Breast epithelium (tissue), 4 donors: ENCODE results near the gene RALGAPA1. TPM values are rescaled to one million over a fixed set of nuclear protein-coding genes. Genes with fewer than 3 reads are reported as not detected.

Experiments
- DNase-seq, 2 donors: peaks; one replicate each; pipeline ENCODE4 v3.0.0-alpha.2; 2019; ENCODE audit warnings: low spot score in 2 of 2
- H3K27ac ChIP-seq, 2 donors: fragments of 200-600 bp; sonication (generic) in 1 of 2; one replicate each; pipeline ENCODE4 v1.5.1; 2016 to 2019; ENCODE audit warnings: mild to moderate bottlenecking in 1 of 2
- H3K27me3 ChIP-seq, 2 donors: fragments of 200-600 bp; sonication (generic) in 1 of 2; one replicate each; pipeline versions ENCODE4 v1.5.1 to v1.6.0; 2017 to 2019; ENCODE audit warnings: control low read depth in 1 of 2, mild to moderate bottlenecking in 1 of 2
- H3K36me3 ChIP-seq: fragments of 200-600 bp; one replicate; pipeline ENCODE4 v1.5.1; 2019
- H3K4me1 ChIP-seq, 2 donors: fragments of 200-600 bp; sonication (generic); one replicate each; pipeline ENCODE4 v1.5.1; 2016 to 2019; ENCODE audit warnings: control low read depth in 1 of 2
- H3K4me3 ChIP-seq, 3 donors: fragments of 200-600 bp; sonication (generic); 1 replicate in 2 of 3; 2 replicates in 1 of 3; pipeline ENCODE4 v1.5.1; 2016 to 2019; ENCODE audit warnings: mild to moderate bottlenecking in 3 of 3, moderate library complexity in 2 of 3
- H3K9me3 ChIP-seq, 2 donors: fragments of 200-600 bp; sonication (generic) in 1 of 2; one replicate each; pipeline ENCODE4 v1.5.1; 2016 to 2019; ENCODE audit warnings: control low read depth in 1 of 2
- CTCF ChIP-seq, 3 donors: fragments of 450-650 bp; IDR thresholded peaks; one replicate each; pipeline ENCODE4 v1.5.1; 2016 to 2017; ENCODE audit warnings: antibody characterized with exemption in 3 of 3, mild to moderate bottlenecking in 3 of 3, moderate library complexity in 3 of 3
- POLR2A ChIP-seq: fragments of 450-650 bp; IDR thresholded peaks from one replicate; pipeline ENCODE4 v1.6.1; 2016; ENCODE audit warnings: antibody characterized with exemption, mild to moderate bottlenecking, moderate library complexity
- POLR2AphosphoS5 ChIP-seq, 3 donors: sonication (generic); formaldehyde crosslinking; IDR thresholded peaks; one replicate each; pipeline ENCODE4 v1.6.1; 2017; ENCODE audit warnings: antibody characterized with exemption in 3 of 3
- intact Hi-C: fragments of 100-400 bp; cut with DNase I; formaldehyde crosslinking; loops from one replicate; pipeline ENCODE4 v1.15.1; 2023; ENCODE audit warnings: low total_unique reads
- total RNA-seq, 3 donors: library from RNA; depleted of rRNA; stranded (reverse); fragments of >200 nt; gene quantifications; one replicate each; pipeline ENCODE4 v1.1.0, GENCODE V29; 2016

RALGAPA1 gene
- total RNA-seq, 3 donors from 2014 or later = 52.2 to 136 (median 103) TPM

- Histone ChIP-seq H3K36me3 (no peaks in the 10 kb centered on the region), H3K27me3 (no peaks in the 10 kb centered on the region), H3K27ac (no peak overlapping the region), H3K4me1 (no peaks in the 10 kb centered on the region), H3K9me3 (no peaks in the 10 kb centered on the region), H3K4me3 (no peak overlapping the region)
- TF ChIP-seq POLR2A = no peak
- TF ChIP-seq CTCF (IDR thresholded peaks at IDR 0.05) = no peak
- no peak for TF ChIP-seq POLR2AphosphoS5 (IDR thresholded peaks at IDR 0.05)
- intact Hi-C loops = no loop called here
- no peak for DNase-seq
Observed at GRCh38 chr14:35754671-35755070, 54.4 kb downstream of the RALGAPA1 start.

GRCh38 chr14:35752380-35752779, 56.7 kb downstream of the RALGAPA1 start:
- TF ChIP-seq CTCF (IDR thresholded peaks at IDR 0.05) (no peak), POLR2A (no peak)
- Histone ChIP-seq H3K4me1 (no peaks in the 10 kb centered on the region), H3K27me3 (no peaks in the 10 kb centered on the region), H3K9me3 (no peaks in the 10 kb centered on the region), H3K36me3 (no peaks in the 10 kb centered on the region), H3K27ac (no peak overlapping the region), H3K4me3 (no peak overlapping the region)
- DNase-seq = no peak
- intact Hi-C loops = no loop called here

GRCh38 chr14:35750202-35750904, 58.7 kb downstream of the RALGAPA1 start:
- no peak overlapping the region for H3K4me3 ChIP-seq
- no peaks in the 10 kb centered on the region for H3K27me3 ChIP-seq
- TF ChIP-seq POLR2AphosphoS5 (IDR thresholded peaks at IDR 0.05) (no peak), CTCF (IDR thresholded peaks at IDR 0.05) (no peak), POLR2A (no peak)
- no peaks in the 10 kb centered on the region for H3K4me1 ChIP-seq
- no peaks in the 10 kb centered on the region for H3K9me3 ChIP-seq
- H3K27ac ChIP-seq = no peak overlapping the region
- H3K36me3 ChIP-seq = no peaks in the 10 kb centered on the region
- no peak for DNase-seq
- intact Hi-C loops = no loop called here

GRCh38 chr14:35747379-35747778, 61.7 kb downstream of the RALGAPA1 start:
- no peak for DNase-seq
- Histone ChIP-seq H3K27me3 (no peaks in the 10 kb centered on the region), H3K4me3 (no peak overlapping the region), H3K4me1 (no peaks in the 10 kb centered on the region), H3K27ac (no peak overlapping the region), H3K36me3 (no peaks in the 10 kb centered on the region), H3K9me3 (no peaks in the 10 kb centered on the region)
- intact Hi-C loops = no loop called here
- no peak for TF ChIP-seq POLR2A
- no peak for TF ChIP-seq CTCF (IDR thresholded peaks at IDR 0.05)
- no peak for TF ChIP-seq POLR2AphosphoS5 (IDR thresholded peaks at IDR 0.05)

- Histone ChIP-seq H3K36me3 (no peaks in the 10 kb centered on the region), H3K27me3 (no peaks in the 10 kb centered on the region), H3K4me1 (no peaks in the 10 kb centered on the region), H3K4me3 (no peak overlapping the region), H3K27ac (no peak overlapping the region), H3K9me3 (no peaks in the 10 kb centered on the region)
- TF ChIP-seq CTCF (IDR thresholded peaks at IDR 0.05) (no peak), POLR2AphosphoS5 (IDR thresholded peaks at IDR 0.05) (no peak), POLR2A (no peak)
- no peak for DNase-seq
- intact Hi-C loops = no loop called here
Observed at GRCh38 chr14:35742442-35742841, 66.7 kb downstream of the RALGAPA1 start.
